ENCODE data around the gene TACC2. TPM values are rescaled to one million over a fixed set of nuclear protein-coding genes. Genes with fewer than 3 reads are reported as not detected.

Gene TACC2
- total RNA-seq, 1 donor from 2014 or later: 400 TPM

DNA sequence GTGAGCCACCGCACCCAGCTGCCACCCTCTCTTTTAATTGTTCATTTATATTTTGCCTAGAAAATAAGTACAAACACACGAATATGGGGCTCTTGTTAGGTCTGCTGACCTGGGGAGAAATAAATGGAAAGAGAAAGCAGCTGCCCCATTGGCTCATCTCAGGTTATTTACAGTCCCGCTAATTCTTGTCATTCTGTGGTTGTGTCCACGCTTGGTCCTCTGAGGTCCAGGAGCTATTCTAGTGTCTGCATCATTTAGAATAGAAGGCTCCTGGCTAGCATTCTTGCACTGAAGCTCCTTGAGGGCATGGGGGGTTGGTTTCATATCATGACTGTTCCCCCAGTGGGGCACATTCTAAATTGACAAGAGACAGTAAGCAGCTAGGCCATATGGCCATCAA lies 128.5 kb downstream of the TACC2 start:
- Histone ChIP-seq H3K36me3 (peaks cover 7% of the 10 kb centered on the region), H3K27ac (replicated peaks) (peak overlapping the region; percentile 99), H3K4me1 (peaks cover 95% of the 10 kb centered on the region), H3K27me3 (ENCODE audit: low read depth) (no peaks in the 10 kb centered on the region), H3K4me3 (no peak overlapping the region), H3K9me3 (replicated peaks) (no peaks in the 10 kb centered on the region)
- DNase-seq: no peak
- intact Hi-C loops (cut with micrococcal nuclease): no loop called here
- TF ChIP-seq, protein P1, sequence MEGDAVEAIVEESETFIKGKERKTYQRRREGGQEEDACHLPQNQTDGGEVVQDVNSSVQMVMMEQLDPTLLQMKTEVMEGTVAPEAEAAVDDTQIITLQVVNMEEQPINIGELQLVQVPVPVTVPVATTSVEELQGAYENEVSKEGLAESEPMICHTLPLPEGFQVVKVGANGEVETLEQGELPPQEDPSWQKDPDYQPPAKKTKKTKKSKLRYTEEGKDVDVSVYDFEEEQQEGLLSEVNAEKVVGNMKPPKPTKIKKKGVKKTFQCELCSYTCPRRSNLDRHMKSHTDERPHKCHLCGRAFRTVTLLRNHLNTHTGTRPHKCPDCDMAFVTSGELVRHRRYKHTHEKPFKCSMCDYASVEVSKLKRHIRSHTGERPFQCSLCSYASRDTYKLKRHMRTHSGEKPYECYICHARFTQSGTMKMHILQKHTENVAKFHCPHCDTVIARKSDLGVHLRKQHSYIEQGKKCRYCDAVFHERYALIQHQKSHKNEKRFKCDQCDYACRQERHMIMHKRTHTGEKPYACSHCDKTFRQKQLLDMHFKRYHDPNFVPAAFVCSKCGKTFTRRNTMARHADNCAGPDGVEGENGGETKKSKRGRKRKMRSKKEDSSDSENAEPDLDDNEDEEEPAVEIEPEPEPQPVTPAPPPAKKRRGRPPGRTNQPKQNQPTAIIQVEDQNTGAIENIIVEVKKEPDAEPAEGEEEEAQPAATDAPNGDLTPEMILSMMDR (IDR thresholded peaks at IDR 0.05; ENCODE audit: borderline replicate concordance): no peak

DNA sequence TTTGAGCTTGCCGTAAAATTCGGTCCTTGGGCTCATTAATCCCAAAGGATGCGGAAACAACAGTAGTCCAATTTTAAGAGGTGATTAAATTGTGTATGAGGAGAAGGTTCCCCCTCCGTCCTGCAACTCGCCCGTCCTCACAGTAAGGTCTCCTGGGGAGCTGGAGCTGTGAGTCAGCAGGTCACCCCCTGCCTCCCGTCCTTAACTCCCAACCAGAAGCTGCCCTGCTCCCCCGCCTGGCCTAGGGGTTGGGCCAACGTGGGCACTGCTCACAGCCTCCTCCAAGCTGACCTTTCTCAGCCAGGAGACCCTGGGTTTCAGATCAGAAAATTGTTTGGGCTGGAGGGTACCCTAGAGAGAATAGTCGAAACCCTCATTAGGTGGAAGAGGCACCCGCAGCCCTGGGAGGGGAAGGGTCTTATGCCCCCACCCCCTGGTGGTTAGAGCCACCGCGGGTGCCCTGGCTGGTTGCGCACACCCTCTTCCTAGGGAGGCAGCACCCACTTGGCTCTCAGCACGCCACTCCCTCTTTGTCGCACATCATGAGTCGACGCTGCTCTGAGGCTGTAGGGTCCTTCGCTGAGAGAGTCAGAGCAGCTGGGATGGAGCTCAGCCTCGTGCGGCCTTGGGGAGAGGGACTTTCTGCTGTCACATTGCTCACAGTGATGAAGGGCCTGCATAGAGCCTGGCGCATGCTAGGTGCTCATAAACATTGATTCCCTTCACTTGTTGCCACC lies 131.2 kb downstream of the TACC2 start:
- Histone ChIP-seq H3K36me3 (peaks cover 7% of the 10 kb centered on the region), H3K4me1 (peaks cover 87% of the 10 kb centered on the region), H3K9me3 (replicated peaks) (no peaks in the 10 kb centered on the region), H3K27me3 (ENCODE audit: low read depth) (no peaks in the 10 kb centered on the region), H3K4me3 (no peak overlapping the region), H3K27ac (replicated peaks) (peak overlapping the region; percentile 99)
- intact Hi-C loops (cut with micrococcal nuclease): no loop called here
- DNase-seq: no peak
- TF ChIP-seq, protein P1 (IDR thresholded peaks at IDR 0.05; ENCODE audit: borderline replicate concordance): no peak

DNA sequence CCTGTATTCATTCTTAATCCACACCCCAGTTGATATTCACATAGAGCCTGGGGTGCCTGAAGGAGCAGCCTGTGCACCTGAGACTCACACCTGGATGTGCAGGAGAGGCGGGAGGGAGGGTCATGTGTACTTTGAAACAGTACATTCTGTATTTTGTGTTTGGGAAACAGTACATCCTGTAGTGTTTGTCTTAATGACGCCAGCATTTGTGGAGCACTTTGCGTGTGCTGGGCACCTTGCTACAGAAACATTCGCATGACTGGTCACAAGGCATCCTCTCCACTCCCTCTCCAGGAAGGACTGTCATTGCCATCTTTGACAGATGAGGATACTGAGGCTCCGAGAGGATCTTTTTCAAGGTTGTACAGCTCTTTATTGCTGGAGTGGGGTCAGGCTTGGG lies 132.1 kb downstream of the TACC2 start:
- peaks cover 84% of the 10 kb centered on the region for H3K4me1 ChIP-seq
- H3K4me3 ChIP-seq: no peak overlapping the region
- intact Hi-C loops (cut with micrococcal nuclease): no loop called here
- H3K27me3 ChIP-seq (ENCODE audit: low read depth): no peaks in the 10 kb centered on the region
- no peaks in the 10 kb centered on the region for H3K9me3 ChIP-seq (replicated peaks)
- TF ChIP-seq, protein P1 (IDR thresholded peaks at IDR 0.05; ENCODE audit: borderline replicate concordance): no peak
- peak overlapping the region; percentile 99 for H3K27ac ChIP-seq (replicated peaks)
- no peak for DNase-seq
- H3K36me3 ChIP-seq: peaks cover 7% of the 10 kb centered on the region

DNA sequence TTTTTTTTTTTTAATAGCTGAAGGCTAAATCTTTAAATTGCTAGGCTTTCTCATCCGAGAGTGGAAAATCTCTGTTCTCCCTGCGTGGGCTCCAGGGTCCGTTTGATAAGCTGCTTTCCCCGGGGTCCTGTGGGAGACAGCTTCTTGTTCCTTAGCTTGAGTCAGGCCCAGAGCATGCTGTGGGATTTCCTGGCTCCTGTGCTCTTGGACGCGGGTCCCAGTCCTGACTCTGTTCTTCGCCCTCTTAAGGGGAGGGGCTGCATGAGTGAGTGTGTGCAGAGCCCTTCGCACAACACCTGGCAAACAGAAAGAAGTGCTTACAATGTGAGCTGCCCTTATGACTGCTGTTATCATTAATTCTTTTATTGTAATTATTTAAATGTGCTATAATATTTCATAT lies 133.5 kb downstream of the TACC2 start:
- Histone ChIP-seq H3K4me3 (no peak overlapping the region), H3K27me3 (ENCODE audit: low read depth) (no peaks in the 10 kb centered on the region), H3K4me1 (peaks cover 82% of the 10 kb centered on the region), H3K36me3 (peaks cover 7% of the 10 kb centered on the region), H3K27ac (replicated peaks) (peak overlapping the region; percentile 60), H3K9me3 (replicated peaks) (no peaks in the 10 kb centered on the region)
- TF ChIP-seq, protein P1 (IDR thresholded peaks at IDR 0.05; ENCODE audit: borderline replicate concordance): no peak
- no peak for DNase-seq
- intact Hi-C loops (cut with micrococcal nuclease): no loop called here

DNA sequence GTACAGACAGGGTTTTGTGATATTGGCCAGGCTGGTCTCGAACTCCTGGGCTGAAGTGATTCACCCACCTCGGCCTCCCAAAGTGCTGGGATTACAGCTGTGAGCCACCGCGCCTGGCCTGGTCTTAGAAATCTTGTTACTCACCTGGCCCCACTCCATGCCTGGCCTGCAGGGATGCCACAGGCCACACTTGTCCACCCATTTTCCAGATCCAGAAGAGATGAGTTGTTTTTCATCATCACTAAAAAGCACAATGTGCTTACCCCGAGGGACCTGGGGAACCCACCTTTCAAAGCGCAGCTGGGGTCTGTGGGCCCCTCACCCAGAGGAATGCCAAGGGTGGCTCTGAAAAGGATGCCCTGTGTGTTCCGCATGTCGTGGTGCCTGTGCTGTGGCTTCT lies 134.2 kb downstream of the TACC2 start:
- H3K27me3 ChIP-seq (ENCODE audit: low read depth): no peaks in the 10 kb centered on the region
- DNase-seq: no peak
- H3K9me3 ChIP-seq (replicated peaks): no peaks in the 10 kb centered on the region
- peaks cover 82% of the 10 kb centered on the region for H3K4me1 ChIP-seq
- peak overlapping the region; percentile 60 for H3K27ac ChIP-seq (replicated peaks)
- H3K4me3 ChIP-seq: no peak overlapping the region
- TF ChIP-seq, protein P1 (IDR thresholded peaks at IDR 0.05; ENCODE audit: borderline replicate concordance): no peak
- intact Hi-C loops (cut with micrococcal nuclease): no loop called here
- peaks cover 7% of the 10 kb centered on the region for H3K36me3 ChIP-seq
